ENCODE results near the gene RTP1.
"Not testable (repeated sequence)": the region's sequence is repeated elsewhere in the genome, so short reads cannot be mapped to it uniquely, and the experiment has no call there.

The RTP1 gene

DNA sequence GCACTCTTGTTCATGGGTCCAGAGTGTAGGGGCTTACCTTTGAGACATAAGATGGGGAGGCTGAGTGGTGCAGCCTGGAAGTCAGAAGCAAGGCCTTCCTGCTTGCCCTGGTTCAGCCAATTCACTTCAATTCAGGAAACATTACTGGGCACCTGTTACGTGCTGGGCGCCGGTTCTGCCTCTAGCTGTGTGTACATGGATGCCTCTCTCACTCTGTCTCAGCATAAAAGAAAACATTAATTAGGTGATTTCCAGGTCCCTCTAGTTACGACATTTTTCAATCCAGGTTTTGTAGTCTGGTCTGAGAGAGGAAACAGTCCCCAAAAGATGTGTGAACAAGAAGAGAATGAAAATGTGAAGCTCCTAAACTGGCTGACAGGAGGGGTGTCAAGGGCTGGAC is 1.2 kb downstream of the RTP1 start:
- no peak for DNase-seq (ENCODE audit: low read depth)

DNA sequence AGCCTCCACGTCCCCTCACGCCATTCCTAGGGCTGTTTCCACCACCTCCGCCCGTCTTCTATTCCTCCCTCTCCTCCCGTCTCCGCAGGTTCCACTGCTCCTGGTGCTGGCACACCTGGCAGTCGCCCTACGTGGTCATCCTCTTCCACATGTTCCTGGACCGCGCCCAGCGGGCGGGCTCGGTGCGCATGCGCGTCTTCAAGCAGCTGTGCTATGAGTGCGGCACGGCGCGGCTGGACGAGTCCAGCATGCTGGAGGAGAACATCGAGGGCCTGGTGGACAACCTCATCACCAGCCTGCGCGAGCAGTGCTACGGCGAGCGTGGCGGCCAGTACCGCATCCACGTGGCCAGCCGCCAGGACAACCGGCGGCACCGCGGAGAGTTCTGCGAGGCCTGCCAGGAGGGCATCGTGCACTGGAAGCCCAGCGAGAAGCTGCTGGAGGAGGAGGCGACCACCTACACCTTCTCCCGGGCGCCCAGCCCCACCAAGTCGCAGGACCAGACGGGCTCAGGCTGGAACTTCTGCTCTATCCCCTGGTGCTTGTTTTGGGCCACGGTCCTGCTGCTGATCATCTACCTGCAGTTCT is 2.3 kb downstream of the RTP1 start:
- DNase-seq (ENCODE audit: low read depth) = not testable (repeated sequence)

DNA sequence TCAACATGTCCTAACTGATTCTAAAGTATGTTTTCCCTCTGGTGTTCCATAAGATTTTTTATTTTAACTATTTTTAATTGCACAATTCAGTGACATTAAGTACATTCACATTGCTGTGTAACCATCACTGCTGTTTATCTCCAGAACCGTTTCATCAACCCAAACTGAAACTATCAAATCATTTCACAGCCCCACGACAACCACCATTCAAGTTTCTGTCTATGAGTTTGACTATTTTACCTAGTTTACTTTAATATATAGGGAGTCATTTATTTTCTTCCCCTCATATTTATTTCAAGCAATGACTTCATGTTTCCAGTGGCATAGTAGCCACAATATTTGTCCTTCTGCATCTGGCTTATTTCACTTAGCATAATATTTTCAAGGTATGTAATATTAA is 8.4 kb downstream of the RTP1 start:
- DNase-seq (ENCODE audit: low read depth) = no peak

DNA sequence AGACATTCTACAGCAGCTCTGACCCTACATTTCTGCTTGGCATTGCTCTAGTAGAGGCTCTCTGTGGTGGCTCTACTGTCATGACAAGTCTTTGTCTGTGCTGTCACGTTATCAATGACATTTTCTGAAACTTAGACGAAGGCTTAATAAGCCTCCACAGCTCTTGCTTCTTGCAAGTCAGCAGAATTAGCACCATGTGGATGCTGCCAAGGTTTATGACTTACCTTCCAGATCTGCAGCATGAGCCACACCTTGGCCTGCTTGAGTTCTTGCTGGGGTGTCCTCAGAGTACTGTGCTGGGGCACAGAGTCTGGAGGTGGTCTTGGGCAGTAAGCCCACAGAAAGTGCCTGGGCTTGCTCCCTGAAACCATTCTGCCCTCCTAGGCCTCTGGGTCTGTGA is 9.8 kb downstream of the RTP1 start:
- no peak for DNase-seq (ENCODE audit: low read depth)

DNA sequence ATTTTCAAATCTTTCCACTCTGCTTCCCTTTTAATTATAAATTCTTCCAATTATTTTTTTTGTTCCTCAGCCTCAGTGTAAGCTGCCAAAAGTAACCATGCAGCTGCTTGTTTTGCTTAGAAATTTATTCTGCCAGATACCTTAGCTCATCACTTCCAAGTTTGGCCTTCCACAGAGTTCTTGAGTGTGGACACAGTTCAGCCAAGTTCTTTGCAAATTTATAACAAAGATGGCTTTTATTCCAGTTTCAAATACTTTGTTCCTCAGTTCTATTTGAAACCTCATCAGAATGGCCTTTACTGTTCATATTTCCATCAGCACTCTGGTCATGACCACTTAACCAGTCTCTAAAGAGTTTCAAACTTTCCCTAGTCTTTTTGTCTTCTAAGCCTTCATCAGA is 10.3 kb downstream of the RTP1 start:
- no peak for DNase-seq (ENCODE audit: low read depth)

DNA sequence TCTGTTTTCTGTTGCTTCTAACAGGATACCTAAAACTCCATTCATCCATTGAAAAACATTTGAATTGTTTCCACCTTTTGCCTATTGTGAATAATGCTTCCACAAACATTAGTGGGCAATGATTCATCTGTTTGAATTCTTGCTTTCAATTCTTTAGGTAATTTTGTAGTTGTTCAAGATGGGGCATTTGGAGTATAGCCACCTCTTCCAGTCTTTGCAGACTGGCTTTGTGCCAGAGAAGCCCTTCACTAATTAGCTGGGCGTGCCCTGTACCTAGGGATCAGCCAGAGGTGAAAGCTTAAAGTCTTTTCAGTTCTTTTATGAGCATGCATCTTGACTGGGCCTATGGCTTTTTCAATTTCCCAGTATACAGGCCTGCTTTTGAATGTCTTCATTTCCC is 10.9 kb downstream of the RTP1 start:
- no peak for DNase-seq (ENCODE audit: low read depth)

DNA sequence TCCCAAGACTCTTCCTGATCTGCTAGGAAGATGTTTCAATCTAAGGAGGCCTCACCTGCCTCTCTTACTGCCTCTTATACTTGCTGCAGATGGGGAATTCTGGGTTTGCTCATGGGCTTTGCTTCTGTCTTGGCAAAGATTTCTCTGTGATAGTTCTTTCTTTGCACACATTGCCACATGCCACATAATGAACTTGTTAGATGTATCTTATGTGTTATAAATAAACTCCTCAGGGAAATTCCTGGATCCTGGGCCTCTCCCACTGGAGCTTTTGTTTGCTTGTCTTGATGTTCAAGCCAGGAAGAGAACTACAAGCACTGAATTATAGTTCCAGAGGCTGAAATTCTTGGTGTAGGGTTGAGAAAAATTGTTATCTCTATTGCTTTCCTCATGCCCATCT is 12.2 kb downstream of the RTP1 start:
- DNase-seq (ENCODE audit: low read depth) = no peak

DNA sequence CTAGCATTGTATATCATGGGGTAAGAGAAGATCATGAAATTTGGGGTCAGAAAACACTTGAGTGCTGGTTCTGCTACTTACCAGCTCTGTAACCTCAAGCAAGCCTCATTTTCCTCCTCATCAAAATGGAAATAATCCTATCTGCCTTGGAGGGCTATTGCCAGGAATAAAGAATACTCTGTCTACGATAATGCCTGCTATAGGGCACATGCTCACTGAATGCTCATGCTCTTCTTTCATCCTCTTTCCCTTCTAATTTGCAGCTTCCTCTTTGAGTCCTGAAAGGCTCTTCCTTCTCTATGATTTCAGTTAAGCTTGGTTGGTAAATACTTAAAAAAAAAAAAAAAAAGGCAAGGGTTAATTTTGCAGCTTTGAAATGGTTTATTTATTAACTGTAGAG is 12.8 kb downstream of the RTP1 start:
- DNase-seq (ENCODE audit: low read depth) = no peak

DNA sequence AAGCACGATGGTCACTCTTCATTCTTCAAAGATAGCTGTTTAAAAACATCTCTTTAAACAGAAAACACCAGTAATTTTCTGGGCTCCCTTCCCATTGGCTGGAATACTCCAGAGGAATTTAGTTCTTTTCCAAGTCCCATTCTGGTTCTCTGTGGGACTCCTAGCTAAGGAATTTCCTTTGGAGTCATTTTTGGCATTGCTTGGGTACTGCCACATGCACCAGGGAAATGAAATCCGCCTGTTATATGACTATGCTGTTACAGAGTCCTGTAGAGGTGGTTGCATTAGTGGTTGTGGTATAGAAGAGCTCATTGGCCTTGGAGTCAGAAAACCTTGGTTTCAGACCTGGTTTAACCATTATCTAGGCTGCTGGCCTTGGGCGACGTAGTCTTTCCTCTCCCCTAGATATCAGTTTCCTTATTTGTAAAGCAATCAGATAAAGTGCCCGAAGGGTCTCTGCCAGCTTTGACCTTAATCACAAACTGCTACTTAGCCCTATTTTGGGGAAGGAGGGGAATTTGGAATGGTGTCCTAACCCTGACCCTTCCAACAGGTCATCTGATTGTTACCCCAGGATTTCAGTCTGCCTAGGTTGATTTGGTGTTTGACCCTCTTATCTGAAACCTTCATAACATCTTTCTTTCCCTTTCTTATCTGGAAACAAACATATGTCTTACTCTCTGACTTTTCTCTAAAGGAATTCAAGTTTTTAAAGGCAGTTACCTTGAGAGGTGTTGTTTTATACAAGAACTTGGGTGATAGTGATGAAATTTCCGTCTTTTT is 13.4 kb downstream of the RTP1 start:
- no peak for DNase-seq (ENCODE audit: low read depth)

DNA sequence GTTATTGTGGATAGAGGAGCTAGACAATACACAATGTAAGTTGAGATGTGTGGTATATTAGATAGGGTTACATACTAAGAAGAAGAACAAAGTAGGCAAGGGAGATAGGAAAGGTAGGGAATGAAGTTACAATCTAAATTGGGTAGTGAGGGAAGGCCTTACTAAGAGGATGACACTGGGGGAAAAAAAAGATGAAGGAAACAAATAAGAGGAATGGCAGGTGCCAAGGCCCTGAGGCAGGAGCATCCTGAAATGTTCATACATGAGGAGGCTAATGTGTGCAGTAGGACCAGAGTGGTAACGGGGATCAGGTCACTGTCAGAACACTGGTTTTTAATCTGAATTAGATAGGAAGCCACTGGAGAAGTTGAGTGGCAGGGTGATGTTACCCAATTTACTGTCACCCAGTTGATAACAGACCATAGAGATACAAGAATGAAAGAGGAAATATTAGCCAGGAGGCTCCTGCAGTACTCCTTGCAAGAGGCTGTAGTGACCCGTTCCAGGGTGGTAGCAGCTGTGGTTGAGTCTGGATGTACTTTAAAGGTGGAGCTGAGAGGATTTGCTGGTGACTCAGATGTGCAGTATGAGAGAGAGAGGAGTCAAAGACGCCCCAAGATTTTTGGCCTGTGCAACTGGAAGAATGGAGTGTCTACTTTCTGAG is 14.4 kb downstream of the RTP1 start:
- DNase-seq (ENCODE audit: low read depth) = no peak

DNA sequence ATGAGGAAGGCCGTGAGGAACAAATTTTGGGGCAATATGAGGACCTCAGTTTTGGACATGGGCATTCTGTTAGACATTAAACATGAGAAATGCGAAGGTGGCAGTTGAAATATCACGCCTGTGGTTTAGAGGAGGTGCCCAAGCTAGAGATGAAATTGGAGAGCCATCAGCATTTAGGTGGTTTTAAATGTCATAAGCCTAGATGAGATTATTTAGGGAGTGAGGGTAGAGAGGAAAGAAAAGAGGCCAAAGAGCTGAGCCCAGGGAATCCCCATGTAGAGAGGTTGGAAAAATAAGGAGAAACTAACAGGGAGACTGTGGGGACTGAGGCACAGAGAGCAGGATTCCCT is 14.9 kb downstream of the RTP1 start:
- no peak for DNase-seq (ENCODE audit: low read depth)

DNA sequence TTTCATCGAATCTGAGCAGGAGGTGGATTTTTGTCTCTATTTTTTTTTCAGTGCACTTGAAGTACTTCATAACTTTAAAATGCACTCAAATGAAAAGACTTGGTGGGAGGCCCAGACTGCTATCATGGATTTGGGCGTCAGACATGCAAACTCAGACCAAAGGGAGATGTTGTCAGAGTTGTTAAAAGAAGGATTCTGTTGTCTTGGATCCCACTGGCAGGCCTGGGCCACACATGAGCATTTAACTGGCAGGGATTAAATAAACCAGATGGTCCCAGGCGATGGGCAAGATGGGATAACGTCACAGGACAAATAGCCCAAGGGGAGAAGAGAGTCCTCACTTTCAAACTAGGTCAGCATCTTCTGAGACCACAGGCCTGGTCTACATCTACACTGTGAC is 15.4 kb downstream of the RTP1 start:
- DNase-seq (ENCODE audit: low read depth) = no peak

DNA sequence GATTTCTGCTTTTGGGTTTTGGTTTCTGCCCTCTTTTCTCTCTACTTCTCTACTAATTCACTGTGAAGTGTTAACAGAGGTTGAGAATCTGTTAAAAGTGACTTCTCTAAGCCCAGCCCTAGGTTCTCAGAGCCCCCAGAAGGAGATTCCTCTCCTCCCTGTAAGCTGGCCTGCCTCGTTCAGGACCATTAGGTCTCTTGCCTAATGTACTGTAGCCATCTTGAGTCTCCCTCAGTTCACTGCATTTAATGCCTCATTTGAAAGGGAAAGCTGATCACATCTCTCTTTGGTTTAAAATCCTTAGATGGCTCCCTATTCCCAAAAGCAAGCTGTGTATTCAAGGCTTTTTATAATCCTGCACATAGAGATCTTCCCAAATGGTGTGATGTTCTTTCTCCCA is 16.3 kb downstream of the RTP1 start:
- no peak for DNase-seq (ENCODE audit: low read depth)

DNA sequence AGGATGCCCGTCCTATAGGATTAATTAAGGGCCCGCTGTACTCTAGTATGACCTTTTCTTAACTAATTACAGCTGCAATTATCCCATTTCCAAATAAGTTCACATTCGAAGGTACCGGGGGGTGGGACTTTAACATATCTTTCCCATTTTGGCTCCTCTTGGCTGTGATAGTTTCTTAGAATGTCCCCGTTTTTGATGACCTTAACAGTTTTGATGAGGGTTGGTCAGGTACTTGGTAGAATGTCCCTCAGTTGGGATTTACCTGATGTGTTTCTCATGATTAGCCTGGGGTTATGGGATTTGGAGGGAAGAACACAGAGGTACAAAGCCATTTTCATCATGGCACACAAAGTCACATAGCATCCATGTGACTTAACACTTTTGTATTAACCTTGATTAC is 18.2 kb downstream of the RTP1 start:
- DNase-seq (ENCODE audit: low read depth) = no peak

DNA sequence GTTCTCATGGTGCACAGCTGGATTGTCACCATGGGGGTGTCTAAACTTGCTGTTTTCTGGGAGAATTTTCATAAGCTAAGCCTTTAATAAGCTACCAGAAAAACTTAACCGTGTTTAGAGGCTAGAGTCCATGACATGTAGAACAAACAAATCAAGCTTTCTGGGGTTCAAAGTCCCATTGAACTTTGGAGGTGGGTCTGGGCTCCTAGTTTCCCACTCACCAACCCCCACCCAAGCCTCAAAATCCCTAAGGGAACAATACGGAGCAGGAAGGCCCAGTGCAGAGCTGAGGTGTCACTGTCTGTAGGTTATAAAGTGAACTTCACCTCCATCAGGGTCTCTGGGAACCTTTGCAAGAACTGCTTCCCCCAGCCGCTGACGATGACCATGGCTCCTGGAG is 25.5 kb downstream of the RTP1 start:
- no peak for DNase-seq (ENCODE audit: low read depth)

DNA sequence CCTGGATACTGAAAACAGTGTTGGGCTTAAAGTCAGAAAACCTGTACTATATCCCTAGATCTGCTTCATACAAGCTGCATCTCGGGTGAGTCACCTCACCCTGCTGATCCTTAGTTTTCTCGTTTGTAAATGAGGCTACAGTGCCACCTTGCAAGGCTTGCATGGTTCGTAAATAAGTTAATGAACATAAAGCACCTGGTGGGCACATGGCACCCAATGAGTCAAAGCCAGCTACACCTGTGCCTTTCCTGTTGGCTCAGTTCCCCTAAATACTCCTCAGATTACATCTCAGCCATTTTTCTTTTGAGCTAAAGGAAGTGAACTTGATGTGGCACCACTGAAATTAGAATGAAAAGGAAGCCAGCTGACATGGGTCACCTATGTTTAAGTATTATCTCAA is 26.5 kb downstream of the RTP1 start:
- DNase-seq (ENCODE audit: low read depth) = no peak

DNA sequence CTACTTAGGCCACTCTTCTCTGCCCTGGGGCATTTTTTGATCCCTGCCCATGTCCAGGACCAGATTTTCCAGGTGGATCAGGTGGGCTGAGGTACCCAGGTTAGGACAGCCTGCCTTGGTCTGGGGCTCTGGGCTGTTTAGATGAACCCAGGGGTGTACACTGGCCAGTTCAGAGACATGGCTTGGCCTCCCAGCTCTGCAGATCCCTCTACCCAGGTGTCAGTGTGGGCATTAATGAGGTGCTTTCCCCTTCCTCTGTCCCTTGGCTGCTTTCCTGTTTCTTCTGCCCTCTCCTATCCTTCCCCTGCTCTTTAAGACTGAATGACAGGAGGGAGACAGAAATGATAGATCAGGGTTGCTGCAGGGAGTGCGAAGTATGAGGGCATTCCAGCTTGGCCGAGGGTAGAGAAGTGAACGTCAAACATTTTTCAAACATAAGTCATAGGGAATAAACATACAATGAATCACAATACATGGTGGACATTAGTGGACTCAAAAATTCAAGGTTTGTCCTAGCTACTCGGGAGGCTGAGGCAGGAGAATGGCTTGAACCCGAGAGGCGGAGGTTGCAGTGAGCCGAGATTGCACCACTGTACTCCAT is 30.5 kb downstream of the RTP1 start:
- no peak for DNase-seq (ENCODE audit: low read depth)

DNA sequence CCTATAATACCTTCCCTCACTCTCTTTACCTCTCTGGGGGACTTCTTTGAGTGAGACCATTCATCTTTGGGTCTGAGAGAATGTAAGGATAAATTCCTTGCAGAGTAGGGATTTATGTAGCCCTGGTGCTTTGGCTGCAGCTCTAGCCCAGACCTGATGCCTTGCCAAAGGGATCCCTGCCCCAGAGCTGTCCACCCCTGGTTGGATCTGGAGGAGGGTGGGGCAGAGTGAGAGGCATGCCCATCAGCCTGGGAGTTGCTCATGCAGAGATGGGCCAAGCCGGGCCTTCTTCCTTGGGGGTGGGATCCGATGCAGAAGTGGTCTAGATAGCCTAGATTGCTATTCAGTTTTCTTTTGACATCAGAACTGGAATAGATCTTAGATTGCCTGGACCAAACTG is 31.5 kb downstream of the RTP1 start:
- no peak for DNase-seq (ENCODE audit: low read depth)

DNA sequence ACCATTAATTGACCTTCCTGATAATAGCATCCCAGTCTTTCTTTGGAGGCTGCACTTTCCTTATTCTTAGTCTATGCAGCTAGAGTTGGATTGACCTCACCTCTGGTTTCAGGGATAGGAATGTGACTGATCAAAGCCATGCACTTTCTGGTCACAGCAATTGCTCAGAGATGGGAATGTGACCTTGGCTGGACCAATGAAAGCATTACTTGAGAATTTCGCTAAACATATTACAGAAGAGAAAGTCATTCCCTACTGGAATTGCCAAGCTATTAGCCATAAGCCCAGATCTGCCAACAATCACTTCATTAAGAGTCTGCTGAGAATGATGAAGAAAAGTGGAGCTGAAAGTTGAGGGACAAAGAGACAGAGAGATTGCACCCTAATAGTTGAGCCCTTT is 32.7 kb downstream of the RTP1 start:
- no peak for DNase-seq (ENCODE audit: low read depth)

DNA sequence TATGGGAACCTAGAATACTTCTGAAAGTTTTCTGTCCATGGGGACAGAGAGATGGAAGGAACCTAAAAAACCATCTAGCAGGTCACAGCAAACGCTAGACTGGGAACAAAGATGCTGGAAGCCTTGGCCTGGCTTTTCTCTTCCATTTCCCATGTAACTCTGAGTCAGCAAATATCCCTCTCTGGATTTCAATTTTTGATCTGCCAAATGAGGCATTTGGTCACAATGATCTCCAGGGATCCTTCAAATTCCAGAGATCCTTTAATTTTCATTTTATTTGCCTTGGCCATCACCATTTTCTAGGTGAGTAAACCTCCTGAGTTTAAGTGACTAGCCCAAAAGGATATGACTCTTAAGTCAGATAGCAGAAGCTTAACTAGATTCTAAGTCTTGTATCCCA is 39.7 kb downstream of the RTP1 start:
- no peak for DNase-seq (ENCODE audit: low read depth)

DNA sequence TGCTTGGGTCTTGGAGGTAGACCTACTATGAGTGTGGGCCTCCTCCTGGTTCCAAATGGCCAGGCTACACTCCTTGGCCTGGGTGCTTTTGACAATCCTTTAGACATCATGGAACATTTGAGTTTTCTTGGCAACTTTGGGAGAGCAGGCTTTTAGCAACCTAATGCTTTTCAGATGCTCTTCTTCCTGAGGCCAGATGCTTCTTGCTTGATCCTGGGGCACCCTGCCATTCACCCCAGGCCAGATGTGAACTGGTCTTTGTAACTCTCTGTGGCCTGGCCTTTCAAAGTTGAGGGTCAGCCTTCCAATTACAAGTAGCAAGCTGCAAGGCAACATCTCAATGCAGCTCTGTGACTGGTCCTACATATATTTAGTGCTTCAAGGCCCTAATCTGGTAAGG is 40.5 kb downstream of the RTP1 start:
- no peak for DNase-seq (ENCODE audit: low read depth)

DNA sequence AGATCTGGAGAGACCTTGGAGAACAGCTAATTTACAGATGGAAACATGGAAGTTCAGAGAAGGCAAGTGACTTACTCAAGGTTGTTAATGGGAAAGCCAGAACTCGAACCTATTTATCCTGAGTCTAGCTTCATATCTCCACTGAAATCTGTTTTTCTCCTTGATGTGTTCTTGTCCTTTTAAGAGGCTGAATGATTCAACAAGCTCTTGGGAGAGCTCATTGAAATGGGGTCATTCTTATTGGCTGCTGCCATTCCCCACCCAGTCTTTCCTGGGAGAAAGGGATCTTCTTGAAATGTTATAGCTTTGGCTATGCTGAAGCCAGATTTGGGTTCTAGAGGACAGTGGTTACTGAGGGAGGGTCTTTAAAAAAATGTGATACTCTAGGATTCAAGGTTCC is 41.0 kb downstream of the RTP1 start:
- DNase-seq (ENCODE audit: low read depth) = no peak

DNA sequence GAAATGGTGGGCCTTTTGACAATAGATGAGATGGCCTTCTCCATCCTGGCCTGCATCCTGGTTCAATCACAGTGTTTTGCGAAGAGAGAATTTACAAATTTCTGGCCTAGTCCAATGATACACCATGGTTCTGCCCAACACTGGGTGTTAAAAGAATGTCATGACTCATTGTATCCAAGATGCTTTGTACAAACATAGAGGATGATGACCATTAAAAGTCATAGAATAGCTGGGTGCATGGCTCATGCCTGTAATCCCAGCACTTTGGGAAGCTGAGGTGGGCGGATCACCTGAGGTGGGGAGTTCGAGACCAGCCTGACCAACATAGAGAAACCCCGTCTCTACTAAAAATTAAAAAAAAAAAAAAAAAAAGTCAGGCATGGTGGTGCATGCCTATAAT is 41.5 kb downstream of the RTP1 start:
- not testable (repeated sequence) for DNase-seq (ENCODE audit: low read depth)

Measured in T-helper 22 cell (primary cell).